ENCODE data around the gene CRY2.

DNA sequence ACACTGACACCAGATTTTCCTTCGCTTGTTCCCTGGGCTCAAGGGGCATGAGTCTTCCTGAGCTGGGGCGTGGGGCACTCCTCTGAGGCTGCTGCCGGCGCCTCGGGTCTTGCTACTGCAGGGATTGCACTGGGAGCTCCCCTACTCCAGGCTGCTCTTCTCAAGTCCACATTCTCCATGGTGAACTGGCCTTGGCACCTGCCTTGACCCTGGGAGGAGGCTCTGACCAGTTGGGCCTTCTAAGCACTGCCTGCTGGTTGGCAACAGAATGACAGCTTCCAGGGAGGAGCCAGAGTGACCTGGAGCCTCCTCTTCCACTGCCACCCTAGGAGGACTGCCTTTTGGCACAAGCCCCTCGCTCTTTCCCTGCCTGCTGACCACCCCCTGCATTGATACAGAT, 50.3 kb downstream of the CRY2 start:
- TF ChIP-seq ZFP3 (CRISPR knock-in tag; IDR thresholded peaks at IDR 0.05) (no peak), OSR1 (CRISPR knock-in tag; IDR thresholded peaks at IDR 0.05) (no peak), ZNF70 (CRISPR knock-in tag; IDR thresholded peaks at IDR 0.05) (no peak), RARB (CRISPR knock-in tag; IDR thresholded peaks at IDR 0.05) (no peak), GLIS3 (CRISPR knock-in tag; IDR thresholded peaks at IDR 0.05) (no peak), CSDC2 (CRISPR knock-in tag; IDR thresholded peaks at IDR 0.05) (no peak), ARNTL (CRISPR knock-in tag; IDR thresholded peaks at IDR 0.05; ENCODE audit: borderline replicate concordance, low read depth) (no peak)
- TF ChIP-seq, protein P1, sequence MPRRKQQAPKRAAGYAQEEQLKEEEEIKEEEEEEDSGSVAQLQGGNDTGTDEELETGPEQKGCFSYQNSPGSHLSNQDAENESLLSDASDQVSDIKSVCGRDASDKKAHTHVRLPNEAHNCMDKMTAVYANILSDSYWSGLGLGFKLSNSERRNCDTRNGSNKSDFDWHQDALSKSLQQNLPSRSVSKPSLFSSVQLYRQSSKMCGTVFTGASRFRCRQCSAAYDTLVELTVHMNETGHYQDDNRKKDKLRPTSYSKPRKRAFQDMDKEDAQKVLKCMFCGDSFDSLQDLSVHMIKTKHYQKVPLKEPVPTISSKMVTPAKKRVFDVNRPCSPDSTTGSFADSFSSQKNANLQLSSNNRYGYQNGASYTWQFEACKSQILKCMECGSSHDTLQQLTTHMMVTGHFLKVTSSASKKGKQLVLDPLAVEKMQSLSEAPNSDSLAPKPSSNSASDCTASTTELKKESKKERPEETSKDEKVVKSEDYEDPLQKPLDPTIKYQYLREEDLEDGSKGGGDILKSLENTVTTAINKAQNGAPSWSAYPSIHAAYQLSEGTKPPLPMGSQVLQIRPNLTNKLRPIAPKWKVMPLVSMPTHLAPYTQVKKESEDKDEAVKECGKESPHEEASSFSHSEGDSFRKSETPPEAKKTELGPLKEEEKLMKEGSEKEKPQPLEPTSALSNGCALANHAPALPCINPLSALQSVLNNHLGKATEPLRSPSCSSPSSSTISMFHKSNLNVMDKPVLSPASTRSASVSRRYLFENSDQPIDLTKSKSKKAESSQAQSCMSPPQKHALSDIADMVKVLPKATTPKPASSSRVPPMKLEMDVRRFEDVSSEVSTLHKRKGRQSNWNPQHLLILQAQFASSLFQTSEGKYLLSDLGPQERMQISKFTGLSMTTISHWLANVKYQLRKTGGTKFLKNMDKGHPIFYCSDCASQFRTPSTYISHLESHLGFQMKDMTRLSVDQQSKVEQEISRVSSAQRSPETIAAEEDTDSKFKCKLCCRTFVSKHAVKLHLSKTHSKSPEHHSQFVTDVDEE (CRISPR knock-in tag; IDR thresholded peaks at IDR 0.05): no peak

Data from SK-N-SH treated with all-trans-retinoic acid at 6 μM for 48 hours (cell line).